K562 (cell line): ENCODE data around the gene LCLAT1. TPM values are rescaled to one million over a fixed set of nuclear protein-coding genes. Genes with fewer than 3 reads are reported as not detected.

Experiments used
- GABPB1 ChIP-seq: sonication (generic); formaldehyde crosslinking; IDR thresholded peaks from 2 replicates; pipeline ENCODE4 v1.8.0; 2022; ENCODE audit warnings: mild to moderate bottlenecking, missing genetic modification reagents
- GTF2F1 ChIP-seq: IDR thresholded peaks from 2 replicates; pipeline ENCODE4 v1.6.1; 2011; ENCODE audit warnings: low read depth, low read length, improper control_type of control experiment
- HES1 ChIP-seq: fragments of 450-650 bp; IDR thresholded peaks from 2 replicates; pipeline ENCODE4 v1.6.1; 2016; ENCODE audit warnings: low read depth, mild to moderate bottlenecking, moderate library complexity
- ID3 ChIP-seq, 2 experiments: fragments of 250-450 bp in 1 of 2; fragments of 450-650 bp in 1 of 2; sonication (Bioruptor Pico) in 1 of 2; IDR thresholded peaks; 2 replicates each; pipeline versions ENCODE4 v1.6.1 to v1.8.0; 2016 to 2021; ENCODE audit warnings: mild to moderate bottlenecking in 2 of 2, moderate library complexity in 2 of 2, missing compliant biosample characterization in 1 of 2, missing genetic modification characterization in 1 of 2
- PCBP1 ChIP-seq: fragments of 200-400 bp; formaldehyde crosslinking; IDR thresholded peaks from 2 replicates; pipeline ENCODE4 v1.6.1; 2018; ENCODE audit warnings: mild to moderate bottlenecking, low read depth, low read length; ENCODE audit not compliant: poor library complexity, severe bottlenecking
- SIN3A ChIP-seq, 2 experiments: fragments of 150-350 bp in 1 of 2; IDR thresholded peaks; 2 replicates each; pipeline ENCODE4 v1.6.1; 2011 to 2016; ENCODE audit warnings: borderline replicate concordance in 2 of 2, low read depth in 2 of 2, low read length in 2 of 2, mild to moderate bottlenecking in 2 of 2, moderate library complexity in 2 of 2; ENCODE audit not compliant: control insufficient read depth in 1 of 2
- polyA plus RNA-seq, 8 experiments: library from polyadenylated mRNA; depleted of rRNA in 4 of 8; stranded (reverse) in 5 of 8; unstranded in 3 of 8; fragments of >200 nt; fragmentation: Nextera tagmentation in 2 of 8; fragmentation: Illumina TruSeq in 1 of 8; extraction: Ambion mirVana in 2 of 8; extraction: Trizol in 1 of 8; gene quantifications; 2 replicates each; pipeline versions ENCODE4 v1.2.1 to v1.2.3, GENCODE V29; 2011 to 2014; ENCODE audit warnings: inconsistent platforms in 1 of 8, missing spikeins in 1 of 8
- total RNA-seq, 7 experiments: library from RNA; depleted of rRNA in 6 of 7; stranded (reverse); fragments of >200 nt in 6 of 7; fragmentation: Illumina TruSeq in 2 of 7; extraction: Trizol in 2 of 7; gene quantifications; 2 replicates each; pipeline versions ENCODE4 v1.2.1 to v1.2.3, GENCODE V29; 2011 to 2021; ENCODE audit warnings: low replicate concordance in 1 of 7
- TF ChIP-seq, protein P1 (sequence below): IDR thresholded peaks from 3 replicates; pipeline ENCODE4 v1.6.1; 2011; ENCODE audit warnings: borderline replicate concordance, mild to moderate bottlenecking, moderate library complexity; ENCODE audit not compliant: insufficient read length; ENCODE audit errors: extremely low read depth
- TF ChIP-seq, protein P2 (sequence below): fragments of 250-450 bp; sonication (Bioruptor Pico); IDR thresholded peaks from 2 replicates; pipeline ENCODE4 v1.8.0; 2021; ENCODE audit warnings: moderate library complexity, mild to moderate bottlenecking, inconsistent platforms

LCLAT1 gene
- total and polyA plus RNA-seq, 9 of the 15 experiments (the other 6 are each of a cell fraction or from before 2014, with no cell fraction given) = 8.9 to 63.3 (median 25.4) TPM

- TF ChIP-seq ID3 (CRISPR knock-in tag; IDR thresholded peaks at IDR 0.05) = no peak
- TF ChIP-seq ID3 (tag; IDR thresholded peaks at IDR 0.05) = no peak
- TF ChIP-seq GABPB1 (CRISPR knock-in tag) = no peak
- TF ChIP-seq HES1 = no peak
- TF ChIP-seq, protein P1, sequence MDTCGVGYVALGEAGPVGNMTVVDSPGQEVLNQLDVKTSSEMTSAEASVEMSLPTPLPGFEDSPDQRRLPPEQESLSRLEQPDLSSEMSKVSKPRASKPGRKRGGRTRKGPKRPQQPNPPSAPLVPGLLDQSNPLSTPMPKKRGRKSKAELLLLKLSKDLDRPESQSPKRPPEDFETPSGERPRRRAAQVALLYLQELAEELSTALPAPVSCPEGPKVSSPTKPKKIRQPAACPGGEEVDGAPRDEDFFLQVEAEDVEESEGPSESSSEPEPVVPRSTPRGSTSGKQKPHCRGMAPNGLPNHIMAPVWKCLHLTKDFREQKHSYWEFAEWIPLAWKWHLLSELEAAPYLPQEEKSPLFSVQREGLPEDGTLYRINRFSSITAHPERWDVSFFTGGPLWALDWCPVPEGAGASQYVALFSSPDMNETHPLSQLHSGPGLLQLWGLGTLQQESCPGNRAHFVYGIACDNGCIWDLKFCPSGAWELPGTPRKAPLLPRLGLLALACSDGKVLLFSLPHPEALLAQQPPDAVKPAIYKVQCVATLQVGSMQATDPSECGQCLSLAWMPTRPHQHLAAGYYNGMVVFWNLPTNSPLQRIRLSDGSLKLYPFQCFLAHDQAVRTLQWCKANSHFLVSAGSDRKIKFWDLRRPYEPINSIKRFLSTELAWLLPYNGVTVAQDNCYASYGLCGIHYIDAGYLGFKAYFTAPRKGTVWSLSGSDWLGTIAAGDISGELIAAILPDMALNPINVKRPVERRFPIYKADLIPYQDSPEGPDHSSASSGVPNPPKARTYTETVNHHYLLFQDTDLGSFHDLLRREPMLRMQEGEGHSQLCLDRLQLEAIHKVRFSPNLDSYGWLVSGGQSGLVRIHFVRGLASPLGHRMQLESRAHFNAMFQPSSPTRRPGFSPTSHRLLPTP = no peak
- no peak for TF ChIP-seq GTF2F1
- TF ChIP-seq SIN3A (IDR thresholded peaks at IDR 0.05; ENCODE audit: borderline replicate concordance in 2 of 2, control insufficient read depth in 1 of 2, low read depth in 2 of 2, low read length in 2 of 2) = no peak
- TF ChIP-seq, protein P2, sequence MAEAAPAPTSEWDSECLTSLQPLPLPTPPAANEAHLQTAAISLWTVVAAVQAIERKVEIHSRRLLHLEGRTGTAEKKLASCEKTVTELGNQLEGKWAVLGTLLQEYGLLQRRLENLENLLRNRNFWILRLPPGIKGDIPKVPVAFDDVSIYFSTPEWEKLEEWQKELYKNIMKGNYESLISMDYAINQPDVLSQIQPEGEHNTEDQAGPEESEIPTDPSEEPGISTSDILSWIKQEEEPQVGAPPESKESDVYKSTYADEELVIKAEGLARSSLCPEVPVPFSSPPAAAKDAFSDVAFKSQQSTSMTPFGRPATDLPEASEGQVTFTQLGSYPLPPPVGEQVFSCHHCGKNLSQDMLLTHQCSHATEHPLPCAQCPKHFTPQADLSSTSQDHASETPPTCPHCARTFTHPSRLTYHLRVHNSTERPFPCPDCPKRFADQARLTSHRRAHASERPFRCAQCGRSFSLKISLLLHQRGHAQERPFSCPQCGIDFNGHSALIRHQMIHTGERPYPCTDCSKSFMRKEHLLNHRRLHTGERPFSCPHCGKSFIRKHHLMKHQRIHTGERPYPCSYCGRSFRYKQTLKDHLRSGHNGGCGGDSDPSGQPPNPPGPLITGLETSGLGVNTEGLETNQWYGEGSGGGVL (CRISPR knock-in tag) = no peak
- TF ChIP-seq PCBP1 = no peak
These were observed 7.8 kb upstream of the LCLAT1 start (continued) for GRCh38 chr2:30439296-30439695.
